ENCODE results near the gene ERICH6. TPM values are rescaled to one million over a fixed set of nuclear protein-coding genes. Genes with fewer than 3 reads are reported as not detected.

Gene ERICH6
- total RNA-seq, 4 donors from 2014 or later, result not detected

DNA sequence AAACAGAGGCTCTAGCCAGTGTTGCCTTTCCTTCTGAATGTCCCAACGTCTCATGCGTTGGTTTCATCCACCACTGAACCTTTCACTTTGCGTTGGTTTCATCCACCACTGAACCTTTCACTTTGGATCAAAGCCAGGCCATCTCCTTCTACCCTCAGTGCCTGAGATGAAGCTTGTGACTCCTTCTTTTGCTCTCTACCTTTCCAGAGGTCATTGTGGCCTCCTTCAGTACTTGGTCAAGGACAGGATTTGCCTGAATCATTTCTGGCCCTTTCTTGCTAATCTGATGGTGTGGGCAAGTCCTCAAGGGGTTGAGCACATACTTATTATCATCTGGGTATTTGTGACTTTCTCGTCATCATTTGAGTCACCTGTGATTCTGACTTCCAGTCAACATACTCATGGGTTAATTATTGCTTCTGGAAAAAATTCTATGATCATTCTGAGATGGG is 50.6 kb downstream of the ERICH6 start:
- TF ChIP-seq POLR2AphosphoS5 (IDR thresholded peaks at IDR 0.05) (no peak), POLR2A (IDR thresholded peaks at IDR 0.05) (no peak), CTCF (IDR thresholded peaks at IDR 0.05) (no peak), EP300 (IDR thresholded peaks at IDR 0.05) (no peak)
- no peak for ATAC-seq
- H3K9me3 ChIP-seq, result no peaks in the 10 kb centered on the region
- H3K27ac ChIP-seq, result no peak overlapping the region
- no peaks in the 10 kb centered on the region for H3K27me3 ChIP-seq
- H3K4me3 ChIP-seq, result no peak overlapping the region
- no peaks in the 10 kb centered on the region for H3K4me1 ChIP-seq
- no peaks in the 10 kb centered on the region for H3K36me3 ChIP-seq
- WGBS, 2 donors (ENCODE audit: low coverage in 1 of 2), result 89 to 90% methylated on average over 4 of the region's 4 CpGs

DNA sequence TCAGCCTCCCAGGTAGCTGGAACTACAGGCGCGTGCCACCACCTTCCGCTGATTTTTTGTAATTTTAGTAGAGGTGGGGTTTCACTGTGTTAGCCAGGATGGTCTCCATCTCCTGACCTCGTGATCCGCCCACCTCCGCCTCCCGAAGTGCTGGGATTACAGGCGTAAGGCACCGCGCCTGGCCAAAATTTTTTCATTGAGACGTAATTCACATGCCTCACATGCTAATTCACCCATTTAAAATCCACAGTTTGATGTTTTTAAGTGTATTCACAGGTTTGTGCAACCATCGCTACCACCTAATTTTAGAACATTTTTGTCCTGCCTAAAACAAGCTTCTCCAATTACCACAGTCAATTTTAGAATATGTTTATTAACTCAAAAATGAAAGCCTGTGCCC is 63.5 kb downstream of the ERICH6 start:
- TF ChIP-seq POLR2AphosphoS5 (IDR thresholded peaks at IDR 0.05) (no peak), EP300 (IDR thresholded peaks at IDR 0.05) (no peak), POLR2A (IDR thresholded peaks at IDR 0.05) (no peak), CTCF (IDR thresholded peaks at IDR 0.05) (no peak)
- Histone ChIP-seq H3K27ac (no peak overlapping the region), H3K27me3 (no peaks in the 10 kb centered on the region), H3K9me3 (no peaks in the 10 kb centered on the region), H3K4me3 (no peak overlapping the region), H3K36me3 (no peaks in the 10 kb centered on the region), H3K4me1 (no peaks in the 10 kb centered on the region)
- ATAC-seq, result no peak
- 94 to 96% methylated on average over 12 of the region's 12 CpGs for WGBS, 2 donors (ENCODE audit: low coverage in 1 of 2)

- WGBS, 2 donors (ENCODE audit: low coverage in 1 of 2), result 70 to 91% methylated on average over 4 to 5 of the region's 5 CpGs
- Histone ChIP-seq H3K27ac (no peak overlapping the region), H3K9me3 (no peaks in the 10 kb centered on the region), H3K4me3 (no peak overlapping the region), H3K4me1 (no peaks in the 10 kb centered on the region), H3K36me3 (no peaks in the 10 kb centered on the region), H3K27me3 (no peaks in the 10 kb centered on the region)
- TF ChIP-seq POLR2A (IDR thresholded peaks at IDR 0.05) (no peak), CTCF (IDR thresholded peaks at IDR 0.05) (no peak), EP300 (IDR thresholded peaks at IDR 0.05) (no peak), POLR2AphosphoS5 (IDR thresholded peaks at IDR 0.05) (no peak)
- ATAC-seq, result no peak
These were observed 64.5 kb downstream of the ERICH6 start for GRCh38 chr3:150639262-150639661.

- TF ChIP-seq POLR2A (IDR thresholded peaks at IDR 0.05), result no peak
- no peak for TF ChIP-seq POLR2AphosphoS5 (IDR thresholded peaks at IDR 0.05)
- TF ChIP-seq CTCF (IDR thresholded peaks at IDR 0.05), result no peak
- TF ChIP-seq EP300 (IDR thresholded peaks at IDR 0.05), result no peak
- whole genome bisulfite sequencing, 2 donors (ENCODE audit: low coverage in 1 of 2), result 95 to 96% methylated on average over 5 of the region's 5 CpGs
- no peaks in the 10 kb centered on the region for H3K9me3 ChIP-seq
- no peak overlapping the region for H3K27ac ChIP-seq
- ATAC-seq, result no peak
- H3K4me1 ChIP-seq, result no peaks in the 10 kb centered on the region
- H3K36me3 ChIP-seq, result peaks cover 0 to 9% of the 10 kb centered on the region in 2 donors
- no peak overlapping the region for H3K4me3 ChIP-seq
- H3K27me3 ChIP-seq, result no peaks in the 10 kb centered on the region
These were observed 67.5 kb downstream of the ERICH6 start for GRCh38 chr3:150636258-150636657.

DNA sequence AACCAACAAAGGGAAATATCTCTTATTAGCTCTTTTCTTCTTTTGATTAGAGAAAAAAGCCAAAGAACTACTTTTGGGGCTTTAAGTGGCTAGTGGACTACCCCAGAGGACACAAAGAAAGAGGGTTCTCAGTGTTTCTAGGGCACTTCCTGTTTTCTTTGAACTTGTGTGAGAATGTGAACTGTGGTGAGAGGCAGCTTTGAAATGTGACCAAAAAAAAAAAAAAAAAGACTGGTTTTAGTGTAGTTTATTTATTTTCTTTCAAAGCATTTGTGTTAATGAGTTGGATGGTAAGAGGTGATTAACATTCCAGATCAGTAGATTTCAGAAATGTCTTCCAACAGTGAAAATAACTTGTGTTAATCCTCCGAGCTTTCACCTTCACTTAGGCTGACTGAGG is 68.2 kb downstream of the ERICH6 start:
- Histone ChIP-seq H3K27me3 (no peaks in the 10 kb centered on the region), H3K4me3 (no peak overlapping the region), H3K36me3 (peaks cover 0 to 16% of the 10 kb centered on the region in 2 donors), H3K4me1 (no peaks in the 10 kb centered on the region), H3K27ac (no peak overlapping the region), H3K9me3 (no peaks in the 10 kb centered on the region)
- no peak for TF ChIP-seq EP300 (IDR thresholded peaks at IDR 0.05)
- TF ChIP-seq CTCF (IDR thresholded peaks at IDR 0.05), result no peak
- no peak for TF ChIP-seq POLR2AphosphoS5 (IDR thresholded peaks at IDR 0.05)
- no peak for TF ChIP-seq POLR2A (IDR thresholded peaks at IDR 0.05)
- WGBS, 2 donors (ENCODE audit: low coverage in 1 of 2), result 89 to 100% methylated on average over 1 of the region's 1 CpG
- ATAC-seq, result no peak
